ENCODE data around the gene CDC6.

DNA sequence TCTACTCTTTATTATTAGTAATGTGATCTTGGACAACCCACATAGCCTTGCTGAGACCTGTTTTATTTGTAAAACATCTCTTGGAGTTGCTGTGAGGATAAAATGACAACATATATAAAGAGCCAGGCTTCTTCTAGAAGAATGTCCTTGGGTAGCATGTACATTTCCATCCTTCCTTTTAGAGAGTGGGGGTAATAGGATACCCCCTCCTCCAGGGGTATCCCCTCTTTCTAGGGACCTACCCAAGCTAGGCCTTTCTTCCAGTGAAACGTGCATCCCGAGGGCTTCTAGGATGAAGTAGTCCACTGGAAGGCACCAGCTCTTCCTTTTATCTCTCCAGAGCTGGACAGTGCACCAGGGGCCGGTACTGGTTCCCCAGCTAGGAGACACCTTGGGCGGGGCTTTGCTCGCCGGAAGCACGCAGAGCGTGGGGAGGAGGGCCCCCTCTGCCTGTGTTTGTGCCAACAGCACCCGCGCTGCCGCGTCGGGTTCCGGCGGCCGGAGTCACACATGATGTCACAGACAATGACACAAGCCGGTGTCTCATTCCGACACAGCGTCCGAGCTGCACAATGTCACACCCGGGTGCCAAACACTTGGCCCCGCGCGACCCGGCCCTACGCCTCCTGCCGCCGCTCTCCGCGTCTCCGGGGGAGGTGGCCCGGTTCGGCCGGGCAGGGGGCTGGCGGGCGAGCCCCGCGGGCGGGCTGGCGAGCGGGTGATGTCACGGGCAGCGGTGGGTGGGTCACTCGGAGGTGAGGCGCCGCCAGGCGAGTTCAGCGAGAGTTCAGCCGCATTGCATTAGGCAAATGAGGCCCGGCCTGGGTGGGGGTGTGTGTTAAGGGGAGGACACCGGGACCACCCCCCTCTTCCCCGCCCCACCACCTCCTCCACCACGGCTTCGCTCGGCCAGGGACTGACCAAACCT is 53.5 kb downstream of the CDC6 start:
- TF ChIP-seq, protein P1, sequence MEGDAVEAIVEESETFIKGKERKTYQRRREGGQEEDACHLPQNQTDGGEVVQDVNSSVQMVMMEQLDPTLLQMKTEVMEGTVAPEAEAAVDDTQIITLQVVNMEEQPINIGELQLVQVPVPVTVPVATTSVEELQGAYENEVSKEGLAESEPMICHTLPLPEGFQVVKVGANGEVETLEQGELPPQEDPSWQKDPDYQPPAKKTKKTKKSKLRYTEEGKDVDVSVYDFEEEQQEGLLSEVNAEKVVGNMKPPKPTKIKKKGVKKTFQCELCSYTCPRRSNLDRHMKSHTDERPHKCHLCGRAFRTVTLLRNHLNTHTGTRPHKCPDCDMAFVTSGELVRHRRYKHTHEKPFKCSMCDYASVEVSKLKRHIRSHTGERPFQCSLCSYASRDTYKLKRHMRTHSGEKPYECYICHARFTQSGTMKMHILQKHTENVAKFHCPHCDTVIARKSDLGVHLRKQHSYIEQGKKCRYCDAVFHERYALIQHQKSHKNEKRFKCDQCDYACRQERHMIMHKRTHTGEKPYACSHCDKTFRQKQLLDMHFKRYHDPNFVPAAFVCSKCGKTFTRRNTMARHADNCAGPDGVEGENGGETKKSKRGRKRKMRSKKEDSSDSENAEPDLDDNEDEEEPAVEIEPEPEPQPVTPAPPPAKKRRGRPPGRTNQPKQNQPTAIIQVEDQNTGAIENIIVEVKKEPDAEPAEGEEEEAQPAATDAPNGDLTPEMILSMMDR (tag by site-specific recombination; IDR thresholded peaks at IDR 0.05), result peak; percentile 52; the same call in 1 of the 2 replicates
- TF ChIP-seq ZNF621 (tag by site-specific recombination; IDR thresholded peaks at IDR 0.05), result no peak

Data from HEK293 (cell line).